HG03457 (cell line): ENCODE results near the gene VN1R5.
"Not testable (repeated sequence)": the region's sequence is repeated elsewhere in the genome, so short reads cannot be mapped to it uniquely, and the experiment has no call there.

Experiments
- ATAC-seq: cut with Tn5 transposase; IDR thresholded peaks from one replicate; pipeline ENCODE4 v1.9.1; 2021; ENCODE audit warnings: moderate number of reproducible peaks; ENCODE audit not compliant: unreplicated experiment

Gene VN1R5

GRCh38 chr1:247255772-247256171 lies at the start of gene VN1R5:
TSS of gene VN1R5 (plus strand) at chr1:247256072.
- not testable (repeated sequence) for ATAC-seq

- ATAC-seq = no peak
Observed at GRCh38 chr1:247209396-247209795, 46.5 kb upstream of the VN1R5 start.

- ATAC-seq = peak; percentile 0
Observed at GRCh38 chr1:247210062-247210375, 45.9 kb upstream of the VN1R5 start.

GRCh38 chr1:247210376-247211117 lies 45.3 kb upstream of the VN1R5 start:
- peak; percentile 87 for ATAC-seq

DNA sequence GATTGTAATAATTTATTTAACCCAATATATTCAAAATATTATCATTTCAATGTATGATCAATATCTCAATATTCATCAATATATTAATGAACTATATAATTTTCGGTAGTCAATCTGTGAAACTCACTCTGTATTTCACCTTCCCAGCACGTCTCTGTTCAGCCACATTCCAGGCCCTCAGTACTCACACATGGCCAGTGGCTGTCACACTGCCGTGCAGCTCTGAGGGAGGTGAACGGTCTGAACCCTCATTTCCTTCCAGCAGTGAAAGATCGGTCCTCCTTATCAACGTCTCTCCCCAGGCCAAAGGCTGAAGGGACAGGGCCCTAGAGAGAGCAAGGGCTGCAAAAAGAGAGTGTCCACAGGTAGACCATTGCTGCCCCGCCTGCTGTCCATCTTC lies 44.5 kb upstream of the VN1R5 start:
- ATAC-seq = no peak

GRCh38 chr1:247212012-247212411 lies 43.9 kb upstream of the VN1R5 start:
- ATAC-seq = peak; percentile 57

GRCh38 chr1:247212627-247213617 lies 43.0 kb upstream of the VN1R5 start:
- no peak for ATAC-seq

DNA sequence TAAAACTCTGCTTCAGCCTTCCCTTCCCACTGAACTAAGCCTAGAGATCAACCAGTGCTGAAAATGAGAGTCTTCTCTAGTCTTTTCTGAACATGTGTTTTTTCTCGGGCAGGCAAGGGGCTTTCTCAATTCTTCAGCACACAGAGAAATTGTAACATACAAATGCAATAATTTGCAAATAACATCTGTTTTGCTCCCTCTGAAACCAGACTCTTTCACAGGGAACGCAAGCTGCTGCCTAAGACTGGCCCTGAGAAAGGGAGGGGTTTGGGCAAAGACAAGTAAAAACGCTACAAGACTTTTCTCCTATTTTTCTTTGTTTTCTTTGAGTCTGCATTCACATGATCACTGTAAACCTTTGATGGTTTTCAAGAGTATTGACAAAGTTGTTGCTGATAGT lies 39.6 kb upstream of the VN1R5 start:
- no peak for ATAC-seq

- ATAC-seq = no peak
Observed at GRCh38 chr1:247218121-247218651, 37.7 kb upstream of the VN1R5 start.

DNA sequence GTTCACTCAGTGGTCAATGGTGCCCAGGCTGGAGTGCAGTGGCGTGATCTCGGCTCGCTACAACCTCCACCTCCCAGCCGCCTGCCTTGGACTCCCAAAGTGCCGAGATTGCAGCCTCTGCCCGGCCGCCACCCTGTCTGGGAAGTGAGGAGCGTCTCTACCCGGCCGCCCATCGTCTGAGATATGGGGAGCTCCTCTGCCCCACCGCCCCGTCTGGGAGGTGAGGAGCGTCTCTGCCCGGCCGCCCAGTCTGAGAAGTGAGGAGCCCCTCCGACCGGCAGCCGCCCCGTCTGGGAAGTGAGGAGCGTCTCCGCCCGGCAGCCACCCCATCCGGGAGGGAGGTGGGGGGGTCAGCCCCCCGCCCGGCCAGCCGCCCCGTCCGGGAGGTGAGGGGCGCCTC lies 35.6 kb upstream of the VN1R5 start:
- ATAC-seq = not testable (repeated sequence)

GRCh38 chr1:247222840-247223239 lies 33.0 kb upstream of the VN1R5 start:
- no peak for ATAC-seq

GRCh38 chr1:247224822-247225221 lies 31.1 kb upstream of the VN1R5 start:
- no peak for ATAC-seq

GRCh38 chr1:247228133-247228532 lies 27.7 kb upstream of the VN1R5 start:
- ATAC-seq = no peak

DNA sequence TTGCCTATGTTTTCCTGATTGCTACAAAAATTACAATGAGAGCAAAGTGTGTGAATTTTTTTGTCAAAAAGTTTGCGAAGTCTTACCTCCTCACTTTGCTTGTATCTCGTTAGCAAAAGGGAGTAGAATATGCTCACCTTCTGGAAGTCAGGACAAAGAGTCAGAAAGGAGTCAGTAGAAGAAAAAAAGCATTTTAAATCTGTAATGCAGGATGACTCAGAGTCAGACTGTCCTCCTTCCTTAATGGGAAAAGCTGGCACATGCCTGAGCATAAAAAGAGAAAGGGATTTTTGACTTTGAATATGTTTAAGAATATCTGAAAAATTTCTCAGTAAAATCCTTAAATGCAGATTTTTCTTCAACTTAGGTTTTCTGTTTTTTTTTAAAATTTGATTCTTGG lies 14.2 kb upstream of the VN1R5 start:
- ATAC-seq = no peak

DNA sequence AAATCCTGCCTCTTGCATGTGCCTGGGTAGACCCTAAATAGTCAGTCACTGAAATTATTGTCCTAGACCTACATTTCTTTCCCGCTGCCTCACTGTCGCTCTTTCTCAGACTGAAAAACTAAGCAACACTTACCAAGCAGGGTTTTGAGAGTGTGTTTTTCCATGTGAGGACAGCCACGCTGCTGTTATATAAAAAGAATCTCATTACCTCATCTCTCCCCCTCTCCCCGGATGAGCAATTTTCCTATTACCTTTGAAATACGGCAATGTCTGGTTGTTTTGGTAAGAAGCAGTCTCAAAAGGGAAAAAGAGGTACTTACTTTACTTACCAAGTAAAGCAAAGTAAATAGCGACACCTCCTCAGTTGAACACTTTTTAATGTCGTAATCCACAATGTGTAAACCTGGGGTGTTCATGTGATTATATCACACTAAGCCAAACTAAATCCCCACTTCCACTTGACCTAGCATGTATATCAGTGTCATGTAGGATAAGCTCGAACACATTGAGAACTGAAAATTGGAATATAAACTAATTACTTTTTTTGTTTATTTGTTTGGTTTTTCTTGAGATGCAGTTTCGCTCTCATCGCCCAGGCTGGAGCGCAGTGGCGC lies 12.2 kb upstream of the VN1R5 start:
- no peak for ATAC-seq

GRCh38 chr1:247246325-247247115 lies 9.4 kb upstream of the VN1R5 start:
- no peak for ATAC-seq

- no peak for ATAC-seq
Observed at GRCh38 chr1:247247568-247247967, 8.3 kb upstream of the VN1R5 start.

- ATAC-seq = no peak
Observed at GRCh38 chr1:247266053-247266452, 10.2 kb downstream of the VN1R5 start.

- ATAC-seq = no peak
Observed at GRCh38 chr1:247268390-247269045, 12.6 kb downstream of the VN1R5 start.

DNA sequence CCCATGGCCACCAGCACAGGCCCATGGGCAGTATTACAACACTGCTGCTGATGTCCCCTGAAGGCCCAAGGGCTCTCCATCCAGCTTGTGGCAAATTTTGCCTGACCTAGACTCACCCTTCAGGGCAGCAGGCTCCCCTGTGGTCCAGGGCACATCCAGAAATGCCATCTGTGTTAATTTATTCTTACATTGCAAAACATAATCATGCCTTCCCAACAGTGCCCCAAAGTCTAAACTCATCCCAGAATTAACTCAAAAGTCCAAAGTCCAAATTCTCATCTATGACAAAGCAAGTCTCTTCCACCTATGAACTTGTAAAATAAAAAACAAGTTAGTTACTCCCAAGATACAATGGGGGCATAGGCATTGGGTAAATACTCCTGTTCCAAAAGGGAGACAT lies 13.3 kb downstream of the VN1R5 start:
- ATAC-seq = no peak
